HG03558 (cell line): ENCODE results near the gene NYAP1.
A peak's percentile ranks its signal among the peaks of the same experiment; 100 is the strongest.
"Not testable (repeated sequence)": the region's sequence is repeated elsewhere in the genome, so short reads cannot be mapped to it uniquely, and the experiment has no call there.

ENCODE experiments used
- ATAC-seq: cut with Tn5 transposase; IDR thresholded peaks from one replicate; pipeline ENCODE4 v1.9.1; 2021; ENCODE audit warnings: moderate number of reproducible peaks; ENCODE audit not compliant: unreplicated experiment; ENCODE audit errors: extremely low read depth

NYAP1 gene

DNA sequence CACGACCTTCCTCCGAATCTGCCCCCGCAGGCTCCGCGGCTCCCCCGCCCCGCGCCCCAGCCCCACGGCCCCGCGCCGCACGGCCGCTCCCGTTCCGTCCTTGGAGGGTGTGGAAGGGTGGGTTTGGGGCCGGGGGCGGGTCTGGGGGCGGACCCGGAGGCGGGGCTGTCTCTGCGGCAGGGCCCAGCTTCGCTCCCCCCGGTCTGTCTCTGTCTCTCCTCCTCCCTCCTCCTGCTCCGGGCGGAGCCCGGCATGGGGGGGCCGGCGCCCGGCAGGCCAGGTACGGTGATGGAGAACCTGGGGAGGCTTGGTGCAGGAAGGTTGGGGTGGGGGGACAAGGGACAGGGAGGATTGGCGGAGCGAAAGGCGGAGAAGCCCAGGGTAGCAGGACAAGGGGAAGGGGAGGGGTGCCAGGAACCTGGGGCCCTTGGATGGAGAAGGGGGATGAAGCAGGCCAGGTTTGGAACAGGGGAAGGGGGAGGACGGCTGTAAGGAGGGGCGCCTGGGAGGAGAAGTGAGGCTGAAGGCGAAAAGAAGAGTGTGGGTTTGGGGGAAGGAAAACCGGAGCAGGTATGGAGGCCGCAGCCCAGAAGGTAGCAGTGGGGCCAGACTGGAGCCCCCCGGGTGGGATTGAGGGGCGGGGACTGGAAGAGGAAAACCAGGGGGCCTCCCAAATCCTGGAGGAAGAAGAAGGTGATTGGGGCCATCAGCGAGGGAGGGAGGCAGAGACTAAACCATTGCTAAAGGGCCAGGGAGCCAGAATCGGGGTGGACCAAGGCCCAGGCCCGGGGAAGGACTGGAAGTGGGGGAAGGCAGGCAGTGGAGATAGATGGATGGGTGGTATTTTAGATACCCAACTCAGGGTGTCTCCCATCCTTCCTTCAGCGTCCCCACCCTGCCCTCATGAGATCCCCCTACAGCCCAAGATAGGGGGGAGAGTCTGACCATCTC lies at the start of gene NYAP1:
NYAP1 (plus strand) TSS at position 206 of the 951 bp plus-strand sequence. CDS start 1,385 bp downstream, outside the sequence.
- ATAC-seq = peak; percentile 4

DNA sequence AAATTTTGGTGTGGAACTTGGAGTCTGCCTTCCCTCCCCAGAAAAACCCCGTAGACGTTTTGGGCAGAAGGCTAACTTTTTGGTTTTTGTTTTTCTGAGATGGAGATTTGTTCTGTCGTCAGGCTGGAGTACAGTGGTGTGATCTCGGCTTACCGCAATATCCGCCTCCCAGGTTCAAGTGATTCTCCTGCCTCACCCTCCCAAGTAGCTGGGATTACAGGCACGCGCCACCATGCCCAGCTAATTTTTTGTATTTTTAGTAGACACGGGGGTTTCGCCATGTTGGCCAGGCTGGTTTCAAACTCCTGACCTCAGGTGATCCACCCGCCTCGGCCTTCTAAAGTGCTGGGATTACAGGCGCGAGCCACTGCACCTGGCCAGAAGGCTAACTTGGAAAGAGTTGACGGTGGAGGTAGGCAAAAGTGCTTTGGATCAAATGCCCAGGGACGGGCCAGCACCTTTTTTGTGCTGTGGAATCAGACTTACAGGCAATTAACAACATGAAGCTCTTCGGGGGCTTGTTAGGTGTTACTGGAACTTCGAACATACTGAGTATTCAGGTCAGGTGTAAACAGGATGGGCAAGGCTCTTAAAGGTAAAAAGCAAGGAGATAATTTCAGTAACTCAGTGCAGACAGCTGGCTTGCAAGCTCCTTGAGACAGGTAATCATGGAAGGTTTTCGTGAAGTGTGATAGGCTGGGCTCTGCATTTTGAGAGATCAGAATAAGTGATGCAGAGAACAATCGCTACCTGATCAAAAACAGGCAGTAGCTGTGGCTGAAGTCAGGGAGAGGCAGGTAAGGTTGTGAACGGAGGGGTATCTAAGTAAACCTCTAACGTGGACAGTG lies 49.2 kb upstream of the NYAP1 start:
- no peak for ATAC-seq

DNA sequence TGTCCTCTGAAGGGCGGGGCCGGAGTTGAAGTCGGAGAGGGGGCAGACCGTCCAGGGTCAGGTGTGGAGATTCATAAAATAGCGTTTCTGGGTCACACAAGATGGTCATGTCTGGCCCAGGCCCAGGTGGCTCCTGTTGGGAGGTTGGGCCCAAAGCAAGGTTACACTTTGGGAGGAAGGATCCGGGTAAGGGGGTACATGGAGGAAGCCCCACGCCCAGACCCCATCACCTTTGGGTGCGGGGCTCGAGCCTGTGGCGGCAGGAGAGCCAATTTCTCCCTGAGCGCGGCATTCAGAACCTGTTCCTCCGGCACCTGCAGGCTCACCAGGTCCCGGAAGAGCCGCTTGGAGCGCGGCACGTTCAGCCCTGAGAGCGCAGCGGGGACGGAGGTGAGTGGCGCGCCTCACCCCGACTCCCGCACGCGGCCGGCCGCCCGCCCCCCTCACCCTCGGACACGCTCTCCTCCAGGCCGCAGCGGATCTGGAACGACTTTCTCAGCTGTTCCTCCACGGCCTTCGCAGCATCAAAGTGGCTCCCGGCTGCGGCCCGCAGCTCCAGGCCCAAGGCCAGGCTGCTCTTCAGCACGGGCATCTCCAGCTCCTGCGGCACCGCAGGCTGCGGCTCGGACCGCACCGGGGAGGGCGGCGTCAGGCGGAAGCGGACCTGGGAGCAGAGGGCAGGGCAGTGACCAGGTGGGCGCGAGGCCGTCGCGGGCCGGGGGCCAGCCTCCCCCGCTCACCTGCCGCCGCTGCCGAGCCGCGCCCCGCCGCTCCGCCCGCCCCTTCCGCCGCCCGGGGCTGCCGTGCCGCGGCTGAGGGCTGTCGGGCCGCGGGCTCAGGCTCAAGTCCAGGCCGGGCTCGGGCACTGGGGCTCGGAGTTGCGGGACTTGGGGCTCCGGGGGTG lies 48.1 kb upstream of the NYAP1 start:
- ATAC-seq = no peak

DNA sequence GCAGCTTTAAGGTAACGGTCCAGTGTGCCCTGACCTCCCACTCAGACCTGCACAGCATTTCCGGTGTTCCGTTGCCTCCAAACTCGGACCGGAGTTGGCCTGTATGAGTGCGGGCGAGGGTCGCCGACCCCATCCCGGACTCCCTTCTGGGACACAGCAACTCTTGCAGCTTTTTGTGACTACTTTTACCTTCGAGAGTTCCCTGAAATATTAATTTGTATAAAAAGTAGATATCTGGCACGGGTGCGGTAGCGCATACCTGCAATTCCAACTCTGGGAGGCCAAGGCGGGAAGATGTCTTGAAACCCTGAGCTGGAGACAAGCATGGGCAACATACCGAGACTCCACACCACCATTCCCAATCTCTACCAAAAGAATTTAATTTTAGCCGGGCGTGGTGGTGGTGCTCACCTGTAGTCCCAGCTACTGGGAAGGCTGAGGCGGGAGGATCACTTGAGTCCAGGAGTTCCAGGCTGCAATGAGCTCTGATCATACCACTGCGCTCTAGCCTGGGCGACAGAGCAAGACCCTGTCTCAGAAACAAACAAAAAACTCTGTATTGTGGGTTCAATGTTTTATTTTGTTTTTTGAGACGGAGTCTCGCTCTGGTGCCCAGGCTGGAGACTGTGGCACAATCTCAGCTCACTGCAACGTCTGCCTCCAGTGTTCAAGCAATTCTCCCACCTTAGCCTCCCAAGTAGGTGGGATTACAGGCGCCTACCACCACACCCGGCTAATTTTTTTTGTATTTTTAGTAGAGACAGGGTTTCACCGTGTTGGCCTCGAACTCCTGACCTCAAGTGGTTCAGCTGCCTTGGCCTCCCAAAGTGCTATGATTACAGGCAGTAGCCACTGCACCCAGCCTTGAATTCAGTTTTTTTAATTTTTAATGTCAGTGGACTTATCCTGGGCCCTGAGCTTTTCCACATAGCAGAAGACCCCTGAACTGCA lies 46.3 kb upstream of the NYAP1 start:
- no peak for ATAC-seq

DNA sequence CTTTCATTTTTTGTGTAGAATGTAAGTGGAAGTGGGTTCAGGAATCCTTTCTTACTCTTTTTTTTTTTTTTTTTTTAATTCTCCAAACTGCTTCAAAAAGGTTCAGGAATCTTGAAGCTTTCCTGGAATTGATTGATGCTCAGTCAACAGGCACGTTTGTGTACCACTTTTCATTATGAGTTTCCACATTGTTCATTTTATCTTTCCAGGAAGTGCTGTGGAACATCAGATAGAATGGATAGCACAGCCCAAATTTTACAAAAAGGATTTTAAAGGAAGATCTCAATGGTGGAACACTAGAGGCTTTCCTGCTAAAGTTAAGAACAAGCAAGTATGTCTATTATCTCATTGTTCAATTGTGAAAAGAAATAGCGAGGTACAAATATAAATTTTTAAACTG lies 45.6 kb upstream of the NYAP1 start:
- no peak for ATAC-seq

DNA sequence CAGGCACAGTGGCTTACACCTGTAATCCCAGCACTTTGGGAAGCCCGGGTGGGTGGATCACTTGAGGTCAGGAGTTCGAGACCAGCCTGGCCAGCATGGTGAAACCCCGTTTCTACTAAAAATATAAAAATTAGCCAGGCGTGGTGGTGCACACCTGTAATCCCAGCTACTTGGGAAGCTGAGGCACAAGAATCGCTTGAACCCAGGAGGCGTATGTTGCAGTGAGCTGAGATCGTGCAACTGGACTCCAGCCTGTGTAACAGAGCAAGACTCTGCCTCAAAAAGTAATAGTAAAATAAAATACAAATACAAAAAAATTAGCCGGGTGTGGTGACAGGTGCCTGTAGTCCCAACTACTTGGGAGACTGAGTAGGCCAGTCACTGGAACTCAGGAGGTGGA lies 45.0 kb upstream of the NYAP1 start:
- ATAC-seq = not testable (repeated sequence)

DNA sequence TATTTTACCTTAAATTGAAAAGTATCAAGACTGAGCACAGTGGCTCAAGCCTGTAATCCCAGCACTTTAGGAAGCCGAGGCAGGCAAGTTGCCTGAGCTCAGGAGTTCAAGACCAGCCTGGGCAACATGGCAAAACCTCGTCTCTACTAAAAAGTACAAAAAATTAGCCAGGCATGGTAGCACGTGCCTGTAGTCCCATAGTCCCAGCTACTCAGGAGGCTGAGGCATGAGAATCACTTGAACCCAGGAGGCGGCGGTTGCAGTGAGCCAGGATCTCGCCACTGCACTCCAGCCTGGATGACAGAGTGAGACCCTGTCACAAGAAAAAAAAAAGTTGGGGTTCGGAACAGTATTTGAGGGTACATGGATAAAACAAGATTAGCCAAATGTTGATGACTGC lies 44.5 kb upstream of the NYAP1 start:
- not testable (repeated sequence) for ATAC-seq

DNA sequence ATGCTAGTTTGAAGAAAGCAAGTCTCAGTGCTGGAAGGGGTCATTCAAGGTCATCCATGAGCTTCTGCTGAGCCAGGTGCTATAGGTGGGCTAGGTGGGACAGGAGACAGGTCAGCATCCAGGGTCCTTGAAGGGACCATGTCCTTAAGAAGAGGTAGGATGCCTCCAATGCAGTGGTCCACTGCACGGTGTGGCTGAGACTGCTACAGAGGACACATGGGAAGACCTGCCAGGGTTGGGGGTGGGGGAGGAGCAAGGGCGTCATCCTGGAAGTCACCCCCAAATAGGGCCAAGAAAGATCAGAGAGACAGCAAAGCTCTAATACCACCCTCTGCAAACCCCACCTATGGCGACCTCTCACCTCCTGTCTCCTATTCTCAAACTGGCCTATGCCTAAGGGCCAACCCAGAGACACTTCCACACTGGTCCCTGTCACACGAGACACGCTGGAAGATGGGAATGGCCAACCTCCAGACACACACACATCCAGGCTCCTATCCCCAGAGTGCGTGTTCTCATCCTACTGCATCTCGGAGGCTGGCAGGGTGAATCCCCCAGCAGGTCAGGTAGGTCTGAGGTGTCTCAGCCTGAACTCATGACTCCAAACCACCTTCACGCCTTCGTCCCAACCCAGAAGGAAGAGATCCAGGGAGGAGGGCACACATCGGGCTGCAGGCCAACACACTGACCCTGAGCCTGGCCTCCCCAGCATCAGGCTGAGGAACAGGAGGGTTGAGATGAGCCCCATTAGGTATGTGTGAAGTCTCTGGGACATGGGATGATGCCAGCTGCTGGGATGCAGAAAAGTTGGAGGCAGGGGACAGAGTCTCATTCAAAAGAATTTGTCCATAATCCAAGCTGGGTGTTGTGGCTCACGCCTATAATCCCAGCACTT lies 41.8 kb upstream of the NYAP1 start:
- no peak for ATAC-seq

DNA sequence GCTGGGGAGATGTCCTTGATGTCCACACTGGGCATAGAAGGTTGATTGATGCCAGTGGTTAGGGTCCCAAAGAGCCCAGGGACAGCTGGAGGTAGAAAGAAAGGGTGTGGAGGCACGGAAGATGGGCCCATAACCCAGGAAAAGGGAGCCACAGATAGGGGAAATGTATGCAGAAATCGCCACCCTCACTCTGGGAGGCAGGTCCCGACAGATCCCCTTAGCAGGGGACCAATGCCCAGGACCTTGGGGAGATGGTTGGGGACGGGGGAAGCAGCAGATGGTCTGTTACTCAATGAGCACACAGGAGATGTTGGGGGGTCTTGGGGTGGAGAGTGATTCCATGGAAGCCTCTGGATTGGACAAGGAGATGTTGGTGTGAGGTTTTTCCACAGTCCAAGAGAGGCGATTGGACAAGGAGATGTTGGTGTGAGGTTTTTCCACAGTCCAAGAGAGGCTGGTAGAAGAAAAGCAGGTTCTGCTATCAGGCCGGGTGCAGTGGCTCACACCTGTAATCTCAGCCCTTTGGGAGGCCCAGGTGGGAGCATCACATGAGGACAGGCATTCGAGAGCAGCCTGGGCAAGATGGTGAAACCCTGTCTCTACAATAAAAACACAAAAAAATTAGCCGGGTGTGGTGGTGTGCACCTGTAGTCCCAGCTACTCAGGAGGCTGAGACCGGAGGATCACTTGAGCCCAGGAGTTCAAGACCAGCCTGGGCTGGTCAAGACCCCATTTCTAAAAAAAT lies 40.5 kb upstream of the NYAP1 start:
- no peak for ATAC-seq

DNA sequence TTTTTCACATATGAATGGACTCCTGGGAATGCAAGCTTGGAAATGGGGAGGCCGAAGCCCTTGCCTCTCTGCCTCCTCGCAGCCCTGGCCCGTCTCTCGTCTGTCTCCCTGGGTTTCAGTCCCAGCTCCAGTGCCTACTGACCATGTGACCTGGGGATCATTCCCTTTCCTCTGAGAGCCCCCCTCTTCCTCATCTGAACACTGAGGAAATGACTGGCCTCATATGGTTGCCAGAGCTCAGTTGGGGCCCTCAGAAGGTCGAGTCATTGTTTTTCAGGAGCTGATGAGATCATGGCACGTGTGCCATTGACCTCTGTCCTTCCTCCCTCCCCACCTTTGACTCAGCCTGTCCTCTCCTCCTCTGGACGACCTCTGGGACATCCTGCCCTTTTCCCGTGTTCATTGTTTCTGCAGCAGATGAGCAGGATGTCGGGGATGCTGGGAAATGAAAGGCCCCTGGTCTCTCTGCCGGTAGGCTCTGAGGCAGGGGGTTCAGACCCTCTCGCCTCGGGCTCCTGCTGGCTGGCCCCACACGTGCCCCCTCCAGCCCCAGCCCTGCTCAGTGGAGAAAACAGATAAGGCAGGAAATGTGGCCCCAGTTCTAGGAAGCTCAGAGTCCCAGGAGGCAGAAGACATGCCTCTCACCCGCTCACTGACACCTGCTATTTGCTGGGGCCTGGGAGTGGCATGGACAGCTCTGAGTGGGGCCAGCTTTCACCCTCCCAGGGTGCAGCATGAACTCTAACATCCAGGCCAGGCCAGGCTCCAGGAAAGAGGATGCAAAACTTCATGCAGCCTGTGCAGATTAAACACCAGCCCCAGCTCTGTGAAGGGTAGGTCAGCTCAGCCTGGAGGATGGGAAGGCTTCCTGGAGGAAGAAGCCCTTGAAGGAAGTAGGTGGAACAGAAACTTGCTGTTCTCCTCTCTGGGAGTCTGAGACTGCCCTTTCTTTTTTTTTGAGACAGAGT lies 39.1 kb upstream of the NYAP1 start:
- no peak for ATAC-seq

DNA sequence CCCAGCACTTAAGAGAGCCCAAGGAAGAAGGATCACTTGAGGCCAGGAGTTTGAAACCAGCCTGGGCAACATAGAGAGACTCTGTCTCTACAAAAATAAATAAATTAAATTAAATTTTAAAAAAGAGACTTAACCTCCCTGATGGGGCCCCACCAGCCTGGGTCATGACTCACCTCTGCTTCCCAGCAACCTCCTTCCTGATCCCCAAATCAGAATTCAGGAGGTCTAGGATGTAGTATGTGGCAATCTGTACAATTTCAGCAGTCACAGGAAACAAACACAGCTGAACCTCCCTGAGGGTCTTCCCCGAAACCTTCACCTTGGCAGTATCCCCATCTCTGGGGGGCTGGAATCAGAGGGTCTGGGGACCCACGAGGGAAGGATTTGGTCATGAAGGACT lies 37.7 kb upstream of the NYAP1 start:
- ATAC-seq = no peak

DNA sequence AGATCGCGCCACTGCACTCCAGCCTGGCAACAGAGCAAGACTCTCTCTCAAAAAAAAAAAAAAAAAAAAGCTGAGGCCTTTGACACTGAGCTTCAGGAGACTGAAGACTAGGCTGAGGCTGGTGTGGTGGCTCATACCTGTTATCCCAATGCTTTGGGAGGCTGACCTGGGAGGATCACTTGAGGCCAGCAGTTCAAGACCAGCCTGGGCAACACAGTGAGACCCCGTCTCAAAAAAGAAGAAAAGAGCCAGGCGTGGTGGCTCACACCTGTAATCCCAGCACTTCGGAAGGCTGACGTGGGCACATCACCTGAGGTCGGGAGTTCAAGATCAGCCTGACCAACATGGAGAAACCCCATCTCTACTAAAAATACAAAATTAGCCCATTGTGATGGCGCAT lies 36.4 kb upstream of the NYAP1 start:
- not testable (repeated sequence) for ATAC-seq

DNA sequence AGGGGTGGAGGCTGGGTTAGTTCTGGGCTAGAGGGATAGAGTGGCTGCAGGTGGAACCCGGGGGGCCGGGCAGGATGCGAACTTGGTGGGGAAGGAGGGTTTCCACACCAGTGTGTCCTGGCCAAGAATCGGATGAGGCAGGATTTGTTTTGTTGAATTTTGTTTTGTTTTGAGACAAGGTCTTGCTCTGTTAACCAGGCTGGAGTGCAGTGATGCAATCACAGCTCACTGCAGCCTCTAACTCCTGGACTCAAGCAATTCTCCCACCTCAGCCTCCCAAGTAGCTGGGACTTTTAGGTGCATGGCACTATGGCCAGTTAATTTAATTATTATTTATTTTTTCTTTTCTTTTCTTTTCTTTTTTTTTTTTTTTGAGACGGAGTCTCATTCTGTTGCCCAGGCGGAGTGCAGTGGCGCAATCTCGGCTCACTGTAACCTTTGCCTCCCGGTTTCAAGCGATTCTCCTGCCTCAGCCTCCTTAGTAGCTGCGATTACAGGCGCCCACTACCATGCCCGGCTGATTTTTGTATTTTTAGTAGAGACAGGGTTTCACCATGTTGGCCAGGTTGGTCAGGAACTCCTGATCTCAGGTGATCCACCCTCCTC lies 34.4 kb upstream of the NYAP1 start:
- no peak for ATAC-seq

DNA sequence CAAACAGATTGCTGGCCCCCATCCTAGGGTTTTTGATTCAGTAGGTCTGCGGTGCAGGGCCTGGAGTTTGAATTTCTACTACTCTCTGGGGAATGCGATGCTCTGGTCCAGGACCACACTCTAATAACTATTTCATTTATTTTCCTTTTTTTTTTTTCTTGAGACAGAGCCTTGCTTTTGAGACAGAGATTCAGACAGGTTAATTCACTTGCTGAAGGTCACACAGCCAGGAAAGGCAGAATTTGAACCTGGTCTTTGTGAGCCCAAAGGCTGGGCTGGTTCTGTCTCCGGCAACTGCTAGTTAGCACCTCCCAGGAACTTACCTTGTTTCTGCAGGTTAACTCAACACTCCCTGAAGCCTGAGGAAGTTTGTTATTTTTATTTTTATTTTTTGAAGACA lies 31.2 kb upstream of the NYAP1 start:
- ATAC-seq = no peak

DNA sequence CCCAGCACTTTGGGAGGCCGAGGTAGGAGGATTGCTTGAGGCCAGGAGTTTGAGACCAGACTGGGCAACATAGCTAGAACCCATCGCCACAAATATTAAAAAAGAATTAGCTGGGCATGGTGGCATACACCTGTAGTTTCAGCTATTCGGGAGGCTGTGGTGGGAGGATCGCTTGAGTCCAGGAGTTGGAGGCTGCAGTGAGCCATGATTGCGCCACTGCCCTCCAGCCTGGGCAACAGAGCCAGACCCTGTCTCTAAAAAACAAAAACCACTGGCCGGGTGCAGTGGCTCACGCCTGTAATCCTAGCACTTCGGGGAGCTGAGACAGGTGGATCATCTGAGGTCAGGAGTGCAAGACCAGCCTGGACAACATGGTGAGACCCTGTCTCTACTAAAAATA lies 29.9 kb upstream of the NYAP1 start:
- not testable (repeated sequence) for ATAC-seq

DNA sequence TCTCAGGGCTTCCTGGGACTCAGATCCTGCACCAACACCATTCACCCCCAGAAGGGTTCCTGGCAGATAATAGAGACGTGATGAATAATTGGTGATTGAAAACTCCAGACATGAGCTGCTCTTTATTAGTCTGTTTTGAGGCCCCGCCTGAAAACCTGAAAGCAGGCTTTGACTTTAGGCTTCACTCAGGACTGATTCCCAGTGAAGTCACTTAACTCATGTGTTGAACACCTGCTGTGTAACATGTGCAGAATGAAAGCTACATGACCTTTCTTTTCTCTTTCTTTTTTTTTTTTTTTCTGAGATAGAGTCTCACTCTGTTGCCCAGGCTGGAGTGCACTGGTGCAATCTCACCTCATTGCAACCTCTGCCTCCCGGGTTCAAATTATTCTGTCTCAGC lies 28.5 kb upstream of the NYAP1 start:
- no peak for ATAC-seq
